Peyer's patch (tissue), 4 donors: ENCODE data around the gene FLT1.

ENCODE experiments used
- CTCF ChIP-seq, 6 experiments: fragments of 450-650 bp in 4 of 6; fragments of 200-600 bp in 2 of 6; sonication (generic) in 1 of 6; IDR thresholded peaks; one replicate each; pipeline ENCODE4 v1.5.1; 2017 to 2019; ENCODE audit warnings: antibody characterized with exemption in 6 of 6, mild to moderate bottlenecking in 3 of 6, moderate library complexity in 1 of 6
- POLR2A ChIP-seq, 2 donors: fragments of 450-650 bp; IDR thresholded peaks; one replicate each; pipeline ENCODE4 v1.5.1; 2017; ENCODE audit warnings: antibody characterized with exemption in 2 of 2, mild to moderate bottlenecking in 2 of 2, moderate library complexity in 2 of 2

DNA sequence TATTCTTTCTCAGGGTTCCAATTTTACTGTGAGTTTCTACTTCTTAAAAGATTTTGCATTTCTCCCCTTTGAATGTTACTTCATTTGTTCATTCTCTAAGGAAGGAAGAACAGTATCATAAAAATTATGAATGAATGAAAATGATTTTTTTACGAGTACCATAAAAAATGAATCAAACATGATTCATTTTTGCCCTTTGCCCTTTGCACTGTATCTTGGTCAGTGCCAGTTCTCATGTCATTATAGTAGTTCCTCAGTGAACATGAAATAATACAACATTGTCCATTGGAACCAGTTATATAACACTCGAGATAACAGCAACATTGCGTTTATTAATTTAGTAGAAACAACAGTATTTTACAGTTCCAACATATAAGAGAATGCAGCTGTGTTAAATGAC is 28.8 kb downstream of the FLT1 start:
- TF ChIP-seq CTCF (IDR thresholded peaks at IDR 0.05) (no peak), POLR2A (IDR thresholded peaks at IDR 0.05) (no peak)
